ENCODE measurements around the gene C19orf85. TPM values are rescaled to one million over a fixed set of nuclear protein-coding genes. Genes with fewer than 3 reads are reported as not detected.

C19orf85 gene
- total and polyA plus RNA-seq, 2 donors = 0.51 TPM; not detected in 1

DNA sequence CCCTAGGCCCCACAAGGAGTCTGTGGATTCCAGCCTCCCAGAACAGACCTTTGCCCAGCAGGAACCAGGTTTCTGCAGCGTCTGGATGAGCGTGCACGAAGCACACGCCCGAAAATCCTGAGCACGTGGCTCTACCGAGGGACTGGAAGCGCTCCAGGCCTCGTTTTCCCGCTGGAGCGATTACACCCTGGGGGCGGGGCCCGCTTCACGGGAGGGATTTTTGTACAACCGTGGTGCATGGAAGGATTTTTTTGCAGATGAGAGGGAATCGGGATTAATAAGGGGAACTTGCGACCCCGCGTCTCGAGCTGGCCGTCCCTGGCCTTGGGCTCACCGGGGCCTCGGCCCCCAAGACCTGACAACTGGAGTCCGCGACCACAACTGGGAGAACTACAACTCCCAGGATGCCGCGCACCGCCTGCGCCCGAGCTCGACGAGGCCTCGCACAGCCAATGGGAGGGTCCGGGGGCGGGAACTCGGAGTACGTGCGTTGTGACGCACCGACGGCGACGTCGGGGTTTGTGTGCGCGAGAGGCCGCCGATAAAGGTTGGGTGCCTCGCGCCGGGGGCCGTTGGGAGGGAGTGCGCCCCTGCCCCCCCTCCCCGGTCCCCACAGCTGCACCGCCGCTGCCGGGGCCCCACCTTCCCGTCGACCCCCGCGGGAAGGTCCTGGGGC, 11.7 kb upstream of the C19orf85 start, which contains the start of gene ZNF628:
Gene ZNF628 (plus strand): TSS at position 518 of the 676 bp plus-strand sequence. CDS start 3,294 bp downstream, outside the sequence.
- DNase-seq (ENCODE audit: extremely low spot score) = peak; percentile 96

DNA sequence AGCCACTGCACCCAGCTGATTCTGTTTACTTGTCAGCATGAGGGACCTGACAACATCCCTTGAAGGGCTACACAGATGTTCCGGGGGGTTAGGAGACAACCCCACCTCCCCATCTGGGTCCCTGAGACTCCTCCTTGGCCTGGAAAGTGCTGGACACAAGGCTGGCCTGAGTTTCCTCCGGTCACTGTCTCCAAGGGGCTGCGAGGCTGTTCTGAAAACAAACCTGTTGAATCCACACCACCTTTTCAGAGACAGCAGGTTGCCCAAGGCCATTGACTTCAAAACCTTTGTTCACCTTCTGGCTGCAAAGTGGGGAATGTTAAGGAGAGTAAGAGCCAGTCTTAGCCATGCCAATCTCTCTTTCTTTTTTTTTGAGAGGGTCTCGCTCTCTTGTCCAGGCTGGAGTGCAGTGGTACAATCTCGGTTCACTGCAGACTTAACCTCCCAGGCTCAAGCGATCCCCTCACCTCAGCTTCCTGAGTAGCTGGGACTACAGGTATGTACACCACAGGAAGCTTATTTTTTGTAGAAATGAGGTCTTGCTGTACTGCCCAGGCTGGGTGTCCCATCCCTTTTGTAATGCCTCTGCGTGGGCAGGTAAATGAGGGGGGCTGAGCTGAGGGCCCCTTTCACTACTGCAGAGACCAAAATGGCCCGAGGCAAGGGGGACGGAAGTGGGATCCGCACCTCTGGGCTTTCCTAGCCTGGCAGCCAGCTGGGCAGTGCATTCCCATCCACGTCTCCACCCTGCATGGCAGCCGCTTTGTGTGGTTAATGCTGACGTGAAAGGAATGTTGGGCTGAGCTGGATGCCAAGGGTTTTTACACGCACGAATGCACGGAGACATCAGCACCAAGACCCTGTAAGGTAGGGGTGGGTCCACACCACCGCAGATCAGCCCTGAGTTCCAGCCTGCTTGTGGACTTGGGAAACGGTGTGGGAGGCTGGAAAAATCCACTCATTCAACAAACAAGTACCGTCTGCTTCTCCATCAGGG, 10.0 kb upstream of the C19orf85 start:
- 84% methylated on average over 19 of the region's 19 CpGs for WGBS
- H3K27ac ChIP-seq (ENCODE audit: low read depth) = no peak overlapping the region

More for the DNA sequence above, 11.7 kb upstream of the C19orf85 start, which contains the start of gene ZNF628:
- Histone ChIP-seq H3K27ac (ENCODE audit: low read depth) (peak within 1 kb of the TSS; percentile 98), H3K4me3 (ENCODE audit: low read depth, low read length) (peak within 1 kb of the TSS; percentile 57), H3K4me1 (ENCODE audit: insufficient read depth) (no peaks in the 10 kb centered on the region), H3K36me3 (ENCODE audit: insufficient read depth) (no peaks in the 10 kb centered on the region)
- under 1% methylated on average over 61 of the region's 61 CpGs for WGBS

DNA sequence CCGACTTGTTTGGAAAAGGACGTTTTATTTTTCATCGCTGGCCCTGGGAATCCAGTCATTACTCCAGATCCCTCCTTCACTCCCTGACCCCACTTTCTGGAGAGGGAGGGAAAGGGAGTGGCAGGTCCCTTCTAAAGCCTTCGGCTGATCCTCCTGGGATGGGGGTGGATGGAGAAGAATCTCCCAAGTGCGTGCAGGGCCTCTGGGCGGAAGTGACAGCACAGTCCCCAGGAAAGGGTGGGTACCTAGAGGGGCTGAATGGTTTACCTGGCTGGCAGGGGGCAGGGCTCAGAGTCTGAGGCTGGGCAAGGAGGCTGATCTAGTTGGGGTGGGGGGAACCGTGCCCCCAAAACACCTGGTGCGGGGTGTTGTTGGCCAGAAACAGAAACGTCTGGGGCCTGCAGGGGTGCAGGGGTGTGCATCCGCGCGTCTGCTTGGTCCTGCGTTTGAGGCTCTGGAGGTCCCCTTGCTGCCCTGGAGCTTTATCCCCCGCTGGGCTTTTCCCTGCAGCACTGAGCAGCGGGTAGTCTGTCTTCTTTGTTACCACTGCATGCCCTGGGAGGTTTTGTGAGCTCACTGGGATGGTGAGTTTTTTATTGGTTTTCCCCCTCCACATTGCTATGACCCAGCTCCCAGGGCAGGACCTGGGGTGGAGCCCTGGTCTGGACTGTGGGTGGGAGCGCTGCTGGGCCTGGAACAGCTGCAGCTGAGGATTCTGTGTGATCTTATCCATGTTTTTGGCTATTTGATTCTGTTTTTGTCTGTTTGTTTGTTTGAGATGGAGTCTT, 8.9 kb upstream of the C19orf85 start:
- Histone ChIP-seq H3K36me3 (ENCODE audit: insufficient read depth) (no peaks in the 10 kb centered on the region), H3K4me3 (ENCODE audit: low read depth, low read length) (no peak overlapping the region), H3K27ac (ENCODE audit: low read depth) (no peak overlapping the region), H3K4me1 (ENCODE audit: insufficient read depth) (no peaks in the 10 kb centered on the region)
- 48% methylated on average over 16 of the region's 16 CpGs for WGBS
- no peak for DNase-seq (ENCODE audit: extremely low spot score)

More for the DNA sequence above, 10.0 kb upstream of the C19orf85 start:
- DNase-seq (ENCODE audit: extremely low spot score) = no peak
- Histone ChIP-seq H3K4me3 (ENCODE audit: low read depth, low read length) (no peak overlapping the region), H3K36me3 (ENCODE audit: insufficient read depth) (no peaks in the 10 kb centered on the region), H3K4me1 (ENCODE audit: insufficient read depth) (no peaks in the 10 kb centered on the region)

DNA sequence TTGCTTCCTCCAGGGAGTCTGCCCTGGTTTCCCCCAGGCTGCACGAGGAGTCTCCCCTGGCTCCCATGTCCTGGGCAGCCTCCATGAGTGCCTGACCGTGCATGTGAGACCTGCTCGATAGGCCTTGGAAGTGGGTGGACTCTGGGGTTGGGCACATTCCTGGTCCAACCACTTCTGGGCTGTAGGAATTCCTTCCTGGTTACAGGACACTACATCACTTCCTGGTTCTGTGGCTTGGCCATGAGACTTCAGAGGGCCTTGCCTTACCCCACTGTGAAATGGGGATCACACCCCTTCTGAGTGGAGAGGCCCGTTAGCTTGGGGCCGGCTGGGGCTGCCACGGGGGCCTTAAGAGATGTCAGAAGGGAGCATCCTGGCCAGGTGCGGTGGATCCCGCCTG, 7.9 kb upstream of the C19orf85 start:
- no peaks in the 10 kb centered on the region for H3K4me1 ChIP-seq (ENCODE audit: insufficient read depth)
- no peaks in the 10 kb centered on the region for H3K36me3 ChIP-seq (ENCODE audit: insufficient read depth)
- no peak overlapping the region for H3K27ac ChIP-seq (ENCODE audit: low read depth)
- H3K4me3 ChIP-seq (ENCODE audit: low read depth, low read length) = no peak overlapping the region
- no peak for DNase-seq (ENCODE audit: extremely low spot score)
- WGBS = 77% methylated on average over 8 of the region's 8 CpGs

DNA sequence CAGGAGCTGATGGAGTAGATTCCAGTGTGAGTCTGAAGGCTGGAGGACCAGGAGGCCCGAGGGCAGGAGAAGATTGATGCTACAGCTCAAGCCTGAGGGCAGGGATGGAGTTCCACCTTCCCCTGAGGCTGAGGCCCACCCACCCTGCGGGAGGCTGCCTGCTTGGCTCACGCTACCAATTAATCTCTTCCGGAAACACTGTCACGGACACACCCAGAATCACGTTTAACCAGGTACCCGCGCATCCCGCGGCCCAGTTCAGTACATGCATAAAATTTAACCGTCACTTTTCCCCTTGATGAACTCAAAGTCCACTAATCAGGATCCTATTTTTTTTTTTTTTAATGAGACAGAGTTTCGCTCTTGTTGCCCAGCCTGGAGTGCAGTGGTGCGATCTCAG, 6.7 kb upstream of the C19orf85 start:
- H3K4me1 ChIP-seq (ENCODE audit: insufficient read depth) = no peaks in the 10 kb centered on the region
- DNase-seq (ENCODE audit: extremely low spot score) = no peak
- no peaks in the 10 kb centered on the region for H3K36me3 ChIP-seq (ENCODE audit: insufficient read depth)
- 82% methylated on average over 13 of the region's 13 CpGs for WGBS
- H3K27ac ChIP-seq (ENCODE audit: low read depth) = no peak overlapping the region
- H3K4me3 ChIP-seq (ENCODE audit: low read depth, low read length) = no peak overlapping the region

DNA sequence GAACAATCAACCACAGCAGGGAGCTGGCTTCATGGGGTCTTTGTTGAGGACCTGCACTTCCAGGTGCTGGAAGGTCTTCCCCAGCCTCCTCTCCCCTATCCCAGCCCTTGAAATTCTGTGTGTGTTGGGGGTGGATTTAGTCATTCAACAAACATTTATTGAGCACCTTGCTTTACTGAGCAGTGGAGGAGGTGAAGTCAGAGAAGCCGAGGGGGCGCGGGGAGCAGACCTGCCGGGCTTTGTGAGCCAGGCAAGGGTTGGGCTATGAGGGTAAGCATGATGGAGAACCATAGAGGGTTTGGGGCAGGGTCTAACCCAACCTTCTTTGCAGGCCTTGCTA, 3.5 kb upstream of the C19orf85 start:
- DNase-seq (ENCODE audit: extremely low spot score) = no peak
- Histone ChIP-seq H3K36me3 (ENCODE audit: insufficient read depth) (no peaks in the 10 kb centered on the region), H3K27ac (ENCODE audit: low read depth) (no peak overlapping the region), H3K4me3 (ENCODE audit: low read depth, low read length) (no peak overlapping the region), H3K4me1 (ENCODE audit: insufficient read depth) (no peaks in the 10 kb centered on the region)
- 25% methylated on average over 4 of the region's 4 CpGs for WGBS

DNA sequence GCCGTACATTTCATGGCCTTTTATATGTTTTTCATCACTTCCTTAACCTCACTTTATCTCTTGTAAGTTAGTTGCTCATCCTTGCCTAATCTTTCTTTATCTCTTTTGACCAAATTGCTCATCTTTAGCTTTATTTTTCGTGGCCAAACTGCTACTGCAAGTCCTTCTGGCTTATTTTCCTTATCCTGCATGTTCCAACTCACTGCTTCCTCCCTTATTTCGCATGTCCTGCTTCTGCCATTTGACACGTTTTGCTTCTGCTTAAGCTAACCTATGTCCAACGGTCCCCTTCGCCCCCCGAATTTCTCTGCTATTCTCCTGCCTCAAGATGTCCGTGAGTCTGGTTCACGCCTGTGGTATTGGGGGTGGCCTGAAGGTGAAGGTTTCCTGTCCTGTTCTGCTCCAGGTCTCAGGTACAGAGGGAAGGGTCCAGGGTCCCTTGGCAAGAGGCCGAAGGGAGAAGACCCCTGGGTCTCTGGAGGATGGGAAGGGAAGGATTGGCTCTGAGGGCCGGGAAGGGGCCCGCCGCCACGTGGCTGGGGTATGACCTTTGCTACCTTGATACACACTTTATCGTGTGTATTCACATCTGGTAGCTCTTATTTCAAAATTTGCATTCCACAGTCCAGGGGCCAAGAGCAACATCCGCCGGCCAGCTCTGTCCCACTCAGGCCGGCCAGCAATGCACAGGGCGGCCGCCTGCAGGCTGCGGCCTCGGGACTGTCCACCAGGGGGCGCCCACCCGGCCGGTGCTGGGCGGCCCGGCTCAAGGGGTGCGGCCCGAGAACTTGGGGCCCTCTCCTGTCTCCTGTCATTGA, 2.9 kb upstream of the C19orf85 start:
- Histone ChIP-seq H3K4me1 (ENCODE audit: insufficient read depth) (no peaks in the 10 kb centered on the region), H3K36me3 (ENCODE audit: insufficient read depth) (no peaks in the 10 kb centered on the region), H3K27ac (ENCODE audit: low read depth) (no peak overlapping the region), H3K4me3 (ENCODE audit: low read depth, low read length) (no peak overlapping the region)
- WGBS = 30% methylated on average over 29 of the region's 29 CpGs
- DNase-seq (ENCODE audit: extremely low spot score) = no peak

DNA sequence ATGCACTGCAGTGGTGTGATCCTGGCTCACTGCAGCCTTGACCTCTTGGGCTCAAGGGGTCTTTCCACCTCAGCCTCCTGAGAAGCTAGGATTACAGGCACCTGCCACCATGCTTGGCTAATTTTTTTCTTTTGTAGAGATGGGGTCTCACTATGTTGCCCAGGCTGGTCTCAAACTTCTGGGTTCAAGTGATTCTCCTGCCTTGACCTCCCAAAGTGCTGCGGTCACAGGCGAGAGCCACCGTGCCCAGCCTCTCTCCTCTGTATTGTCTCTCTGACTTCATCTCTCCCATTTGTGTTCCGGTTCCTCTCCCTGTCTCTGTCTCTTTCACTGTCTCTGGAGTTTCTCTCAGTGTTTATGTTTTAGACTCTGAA, 1.7 kb upstream of the C19orf85 start:
- Histone ChIP-seq H3K4me1 (ENCODE audit: insufficient read depth) (no peaks in the 10 kb centered on the region), H3K4me3 (ENCODE audit: low read depth, low read length) (no peak overlapping the region), H3K36me3 (ENCODE audit: insufficient read depth) (no peaks in the 10 kb centered on the region), H3K27ac (ENCODE audit: low read depth) (no peak overlapping the region)
- no peak for DNase-seq (ENCODE audit: extremely low spot score)
- 76% methylated on average over 4 of the region's 4 CpGs for WGBS

DNA sequence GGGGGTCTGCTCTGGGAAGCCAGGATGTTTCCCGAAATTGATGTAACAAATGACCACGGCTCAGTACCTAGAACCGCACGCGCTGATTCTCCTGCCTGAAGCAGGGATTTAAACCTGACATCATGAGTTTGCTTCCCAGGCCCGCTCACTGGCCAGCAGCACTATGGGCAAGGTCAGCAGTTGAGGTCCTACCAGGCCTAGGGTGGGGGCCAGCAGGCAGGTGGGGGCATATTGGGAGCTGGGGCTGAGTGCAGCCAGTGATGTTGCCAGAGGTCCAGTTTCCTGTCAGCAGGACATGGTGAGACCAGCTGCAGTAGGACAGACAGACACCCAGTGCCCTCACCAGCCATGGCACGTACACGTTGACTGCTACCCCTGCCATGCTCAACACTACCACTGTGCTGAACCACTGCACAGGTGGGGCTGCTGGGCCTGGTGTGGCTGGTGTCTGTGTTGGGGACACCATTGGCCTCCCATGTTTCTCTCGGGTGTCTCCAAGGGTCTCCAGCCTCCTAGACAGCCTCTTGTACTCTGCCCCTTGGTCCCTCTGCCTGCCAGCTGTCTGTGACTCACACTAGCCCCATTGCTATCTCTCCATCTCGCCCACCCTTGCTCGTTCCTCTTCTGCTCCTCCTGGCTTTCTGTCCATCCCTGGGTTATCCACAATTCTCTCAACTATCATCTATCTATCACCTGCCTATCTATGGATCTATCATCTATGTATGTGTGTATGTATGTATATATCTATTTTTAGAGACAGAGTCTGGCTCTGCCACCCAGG, 1.1 kb upstream of the C19orf85 start:
- H3K4me3 ChIP-seq (ENCODE audit: low read depth, low read length) = no peak overlapping the region
- DNase-seq (ENCODE audit: extremely low spot score) = no peak
- no peaks in the 10 kb centered on the region for H3K36me3 ChIP-seq (ENCODE audit: insufficient read depth)
- H3K4me1 ChIP-seq (ENCODE audit: insufficient read depth) = peaks cover 2% of the 10 kb centered on the region
- 84% methylated on average over 11 of the region's 11 CpGs for WGBS
- H3K27ac ChIP-seq (ENCODE audit: low read depth) = no peak overlapping the region

DNA sequence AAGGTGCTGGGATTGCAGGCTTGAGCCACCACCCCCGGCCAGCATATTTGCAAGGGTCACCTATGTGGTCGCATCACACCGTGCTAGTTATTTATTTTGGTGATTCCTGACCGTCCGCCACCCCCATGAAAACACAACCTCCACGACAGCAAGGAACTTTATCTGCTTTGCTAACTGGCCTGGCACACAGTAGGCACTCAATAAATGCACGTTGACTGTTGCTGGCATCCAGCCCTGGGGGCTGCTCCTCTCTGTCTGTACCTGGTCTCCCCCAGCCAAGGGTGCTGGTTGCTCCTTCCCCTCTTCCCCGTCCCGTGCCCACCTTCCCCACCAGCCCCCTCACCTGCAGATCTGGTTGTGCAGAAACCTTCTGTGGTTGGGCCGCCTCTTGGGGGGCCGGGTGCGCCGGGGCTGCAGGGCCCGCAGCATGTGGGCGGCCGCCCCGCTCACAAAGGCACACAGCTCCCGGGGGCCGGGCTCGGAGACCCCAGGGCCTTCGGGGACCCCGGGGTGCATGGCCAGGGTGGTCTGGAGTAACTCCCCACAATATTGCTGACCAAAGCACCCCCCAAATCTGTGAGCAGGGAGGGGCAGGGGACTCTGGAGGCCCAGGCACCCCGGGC, 401 bp downstream of the C19orf85 start:
- H3K4me1 ChIP-seq (ENCODE audit: insufficient read depth) = peaks cover 2% of the 10 kb centered on the region
- H3K27ac ChIP-seq (ENCODE audit: low read depth) = no peak overlapping the region
- H3K4me3 ChIP-seq (ENCODE audit: low read depth, low read length) = no peak overlapping the region
- no peaks in the 10 kb centered on the region for H3K36me3 ChIP-seq (ENCODE audit: insufficient read depth)
- 71% methylated on average over 23 of the region's 23 CpGs for WGBS
- no peak for DNase-seq (ENCODE audit: extremely low spot score)

DNA sequence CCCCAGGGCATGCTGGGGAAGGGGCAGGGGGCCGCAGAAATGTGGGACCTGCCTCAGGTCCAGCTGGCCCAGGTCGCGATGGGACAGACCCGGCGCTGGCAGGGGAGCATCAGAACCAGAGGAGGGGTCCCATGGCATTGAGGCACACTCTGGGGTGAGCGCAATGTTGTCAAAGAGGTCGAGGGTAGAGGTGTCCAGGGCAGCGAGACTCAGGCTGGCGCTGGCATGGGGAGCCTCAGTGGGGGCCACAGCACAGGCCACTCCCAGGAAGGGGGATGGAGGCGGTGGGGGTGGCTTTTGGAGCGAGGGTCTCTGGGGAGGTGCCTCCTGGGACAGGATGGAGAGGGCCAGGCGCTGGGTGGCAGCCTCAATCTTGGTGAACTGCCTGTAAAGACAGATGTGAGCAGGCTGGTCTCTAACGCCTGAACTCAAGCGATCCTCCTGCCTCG, 944 bp downstream of the C19orf85 start:
- H3K4me1 ChIP-seq (ENCODE audit: insufficient read depth) = peaks cover 2% of the 10 kb centered on the region
- no peaks in the 10 kb centered on the region for H3K36me3 ChIP-seq (ENCODE audit: insufficient read depth)
- 73% methylated on average over 15 of the region's 15 CpGs for WGBS
- DNase-seq (ENCODE audit: extremely low spot score) = no peak
- H3K27ac ChIP-seq (ENCODE audit: low read depth) = no peak overlapping the region
- H3K4me3 ChIP-seq (ENCODE audit: low read depth, low read length) = no peak overlapping the region

DNA sequence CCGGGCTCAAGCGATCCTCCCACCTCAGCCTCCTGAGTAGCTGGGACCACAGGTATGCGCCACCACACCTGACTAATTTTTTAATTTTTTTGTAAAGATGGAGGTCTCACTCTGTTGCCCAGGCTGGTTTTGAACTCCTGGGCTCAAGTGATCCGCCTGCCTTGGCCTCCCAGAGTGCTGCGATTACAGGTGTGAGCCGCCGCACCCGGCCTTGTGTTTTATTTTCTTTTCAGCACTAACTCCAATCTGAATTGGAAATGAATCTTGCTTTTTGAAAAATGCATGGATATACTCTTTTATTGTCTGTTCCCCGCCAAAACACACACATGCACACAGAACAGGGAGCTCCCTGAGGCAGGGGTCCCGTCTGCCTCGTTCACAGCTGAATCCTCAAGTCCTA, 1.8 kb downstream of the C19orf85 start:
- Histone ChIP-seq H3K27ac (ENCODE audit: low read depth) (no peak overlapping the region), H3K4me1 (ENCODE audit: insufficient read depth) (peaks cover 2% of the 10 kb centered on the region), H3K36me3 (ENCODE audit: insufficient read depth) (no peaks in the 10 kb centered on the region), H3K4me3 (ENCODE audit: low read depth, low read length) (no peak overlapping the region)
- DNase-seq (ENCODE audit: extremely low spot score) = no peak
- 81% methylated on average over 11 of the region's 11 CpGs for WGBS
